Right lobe of liver (tissue), 4 donors: ENCODE data around the gene UBE3D.

Experiments used
- CTCF ChIP-seq, 4 donors: fragments of 200-600 bp in 3 of 4; fragments of 450-650 bp in 1 of 4; IDR thresholded peaks; one replicate each; pipeline versions ENCODE4 v1.5.1 to v1.8.0; 2016 to 2022; ENCODE audit warnings: antibody characterized with exemption in 4 of 4, mild to moderate bottlenecking in 2 of 4
- POLR2A ChIP-seq: fragments of 450-650 bp; IDR thresholded peaks from one replicate; pipeline ENCODE4 v1.6.1; 2017; ENCODE audit warnings: antibody characterized with exemption, mild to moderate bottlenecking
- donor health status: DM: no; HTN: no; CAD: no.
- donor health status: DM: no; HTN: no; CAD: no.
- donor health status: DM: no; HTN: yes; CAD: no.

GRCh38 chr6:82987951-82988350 lies 77.7 kb downstream of the UBE3D start:
- TF ChIP-seq CTCF (IDR thresholded peaks at IDR 0.05) (no peak), POLR2A (no peak)
